ENCODE data around the gene MUSTN1.

MUSTN1 gene

DNA sequence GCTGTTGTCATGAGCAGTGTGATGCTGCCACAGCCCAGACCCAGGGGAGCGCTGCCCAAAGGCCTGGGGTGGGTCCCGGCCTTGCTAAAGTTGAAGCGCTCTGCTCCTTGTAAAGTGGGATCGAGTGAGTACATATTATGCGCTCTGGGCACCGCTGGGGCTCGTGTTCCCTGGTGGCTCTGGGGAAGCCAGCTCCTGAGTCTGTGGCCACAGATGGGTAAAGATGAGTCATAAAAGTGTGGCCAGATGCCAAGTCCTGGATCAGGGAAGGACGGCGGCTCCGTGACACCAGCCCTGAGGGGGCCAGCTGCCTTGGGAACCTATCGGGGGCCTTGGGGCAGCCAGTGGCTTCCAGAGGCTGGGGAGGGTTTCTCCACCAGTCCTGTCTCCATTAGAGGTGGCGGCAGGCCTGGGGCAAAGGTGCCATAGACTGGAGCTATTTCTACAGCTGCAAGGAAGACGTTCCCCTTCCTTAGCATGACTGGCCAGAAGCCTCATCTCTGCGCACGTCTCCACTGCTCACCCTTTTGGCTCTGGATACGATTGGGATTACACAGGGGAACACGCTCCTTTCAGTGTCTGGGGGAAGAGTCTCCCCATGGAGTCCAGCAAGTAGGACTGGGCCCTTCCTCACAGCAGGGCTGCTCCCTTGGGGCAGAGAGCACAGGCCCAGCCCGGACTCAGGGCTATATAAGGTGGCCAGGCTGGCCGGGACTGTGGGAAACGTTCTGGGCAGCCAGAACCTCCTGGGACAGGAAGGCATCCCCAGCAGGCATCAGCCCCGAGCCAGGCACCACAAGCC is 3.1 kb downstream of the MUSTN1 start:
- DNase-seq = no peak

DNA sequence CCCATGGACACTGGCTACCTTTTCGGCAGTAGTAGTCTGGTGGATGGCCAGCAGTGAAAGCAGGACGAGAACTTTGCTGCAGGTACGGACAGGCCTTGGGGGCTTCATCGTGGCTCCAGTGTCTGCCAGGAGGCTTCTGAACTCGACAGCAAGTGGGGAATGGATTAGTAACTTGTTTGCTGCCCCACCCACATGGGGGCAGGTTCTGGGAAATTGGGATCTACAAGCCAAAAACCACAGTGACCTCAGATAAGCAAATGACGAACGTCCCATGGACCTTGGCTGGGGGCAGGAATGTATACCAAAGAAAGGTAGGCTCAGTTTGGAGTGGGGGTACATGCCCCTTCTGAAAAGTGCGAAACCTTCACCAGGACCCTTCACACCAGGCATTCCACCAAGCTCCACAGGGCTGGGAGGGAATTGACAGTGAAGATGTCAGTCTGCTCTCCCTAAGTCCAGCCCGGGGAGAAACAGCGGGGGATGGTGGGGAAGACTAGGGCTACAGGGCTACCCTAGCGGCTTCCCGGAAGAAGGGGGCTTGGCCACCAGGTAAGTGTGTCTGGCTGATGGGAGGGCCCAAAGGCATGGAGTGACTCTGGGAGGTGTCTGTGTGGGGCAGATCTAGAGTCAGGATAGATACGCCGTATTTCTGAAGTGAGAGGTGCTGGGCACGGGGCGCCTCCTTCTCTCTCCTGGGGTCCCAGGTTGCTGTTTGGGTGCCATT is 4.1 kb downstream of the MUSTN1 start, which contains the start of gene ITIH4:
TSS of gene ITIH4 (minus strand) at position 138 of the 724 bp plus-strand sequence. CDS start at position 108, 30 bp downstream.
- DNase-seq = no peak

DNA sequence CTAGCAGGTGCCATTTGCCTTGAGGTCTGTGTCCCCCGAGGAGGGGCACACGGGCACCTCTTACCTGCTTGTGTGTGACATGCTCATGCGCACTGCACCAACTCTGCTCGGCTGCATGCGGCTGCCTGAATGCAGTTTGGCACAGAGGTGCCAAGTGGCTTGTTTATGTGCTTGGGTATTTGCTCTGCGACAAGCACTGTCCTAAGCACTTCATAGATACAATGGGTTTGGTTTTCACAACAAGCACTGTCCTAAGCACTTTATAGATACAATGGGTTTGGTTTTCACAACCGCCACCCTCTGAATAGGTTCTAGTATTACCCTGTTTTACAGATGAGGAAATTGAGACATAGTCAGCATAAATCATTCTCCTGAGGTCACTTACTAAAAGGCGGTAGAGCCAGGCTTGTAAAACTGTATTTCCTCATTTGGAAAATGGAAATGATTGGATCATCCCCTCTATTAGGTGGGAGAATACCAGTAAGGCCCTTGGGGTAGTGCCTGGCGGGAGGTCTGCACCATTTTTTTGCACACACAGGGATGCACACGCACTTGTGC is 4.8 kb downstream of the MUSTN1 start:
- DNase-seq = no peak

DNA sequence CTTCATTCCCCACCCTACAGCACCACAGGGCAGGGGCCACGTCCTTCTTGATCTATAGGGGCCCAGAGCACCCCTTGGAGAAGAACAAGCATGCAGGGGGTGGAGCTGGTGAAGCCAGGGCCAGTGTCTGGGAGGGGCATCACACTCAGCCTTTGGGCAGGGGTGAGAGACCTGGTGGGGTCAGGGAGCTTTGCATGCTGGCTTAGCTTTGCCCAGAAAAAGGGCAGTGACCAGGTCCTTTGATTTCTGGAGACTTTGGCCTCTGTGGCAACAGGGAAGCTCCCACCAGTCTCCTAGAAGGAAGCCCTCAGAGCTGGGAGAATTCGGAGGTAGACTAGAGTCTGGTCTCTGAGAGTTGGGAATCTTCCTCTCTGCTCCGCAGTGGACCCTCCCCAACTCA is 5.3 kb downstream of the MUSTN1 start:
- no peak for DNase-seq

DNA sequence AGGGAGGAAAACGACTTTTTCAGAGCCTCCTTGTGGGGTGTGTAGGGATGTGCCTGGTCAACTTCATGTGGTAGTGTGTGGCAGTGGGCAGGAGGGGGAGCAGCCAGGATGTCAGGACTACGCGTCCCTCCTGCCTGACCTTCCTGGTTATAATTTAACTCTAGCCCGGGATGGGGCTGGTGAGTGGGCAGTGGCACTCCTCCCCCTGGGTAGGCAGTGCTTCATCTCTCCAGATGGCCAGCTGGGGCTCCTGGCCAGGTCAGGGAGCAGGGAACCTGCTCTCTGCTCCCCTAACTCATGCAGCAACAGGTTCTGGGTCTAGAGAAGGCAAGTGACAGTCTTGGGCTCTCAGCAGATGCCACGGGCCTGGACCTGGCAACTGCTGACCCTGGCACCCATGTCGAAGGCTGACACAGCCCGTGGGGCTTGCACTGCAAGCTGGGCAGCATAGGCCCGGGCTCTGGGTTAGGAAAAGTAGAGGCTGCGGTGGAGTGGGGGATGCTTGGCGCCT is 6.9 kb downstream of the MUSTN1 start:
- no peak for DNase-seq

DNA sequence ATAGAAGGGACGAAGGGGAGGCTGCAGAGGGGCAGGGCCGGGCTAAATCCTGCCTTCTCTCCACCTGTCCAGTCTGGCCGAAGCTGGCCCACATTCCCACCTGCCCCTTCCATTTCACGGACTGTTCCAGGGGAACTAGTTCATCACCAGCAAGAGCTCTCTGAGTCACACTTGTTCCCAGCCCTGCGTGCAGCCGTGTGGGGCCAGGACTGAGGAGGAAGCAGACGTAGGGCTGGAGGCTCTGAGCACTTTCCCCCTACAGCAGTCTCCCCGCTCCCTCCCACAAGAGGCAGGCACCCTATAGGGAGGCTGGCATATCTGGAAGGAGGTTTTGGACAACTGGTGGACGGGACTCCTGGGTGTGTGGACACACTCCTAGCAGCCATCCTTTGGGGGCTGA is 7.4 kb downstream of the MUSTN1 start:
- DNase-seq = no peak

DNA sequence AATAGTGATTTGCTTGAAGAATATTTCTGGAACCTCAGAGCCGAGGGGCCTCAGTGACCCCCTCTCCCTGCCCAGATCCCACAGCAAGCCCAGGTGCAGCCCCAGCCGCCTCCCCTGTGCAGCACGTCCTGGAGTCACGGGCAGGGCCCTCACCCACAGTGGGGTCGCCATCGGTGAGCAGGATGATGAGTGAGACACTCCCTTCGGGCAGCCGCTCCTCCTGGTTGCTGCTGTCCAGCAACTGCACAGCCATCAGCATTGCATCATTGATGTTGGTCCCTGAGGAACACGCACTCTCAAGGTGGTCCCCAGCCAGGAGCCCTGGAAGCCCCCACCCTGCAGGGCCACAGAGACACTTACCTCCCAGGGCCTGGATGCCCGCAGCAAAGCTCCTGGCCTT is 10.8 kb downstream of the MUSTN1 start:
- no peak for DNase-seq

DNA sequence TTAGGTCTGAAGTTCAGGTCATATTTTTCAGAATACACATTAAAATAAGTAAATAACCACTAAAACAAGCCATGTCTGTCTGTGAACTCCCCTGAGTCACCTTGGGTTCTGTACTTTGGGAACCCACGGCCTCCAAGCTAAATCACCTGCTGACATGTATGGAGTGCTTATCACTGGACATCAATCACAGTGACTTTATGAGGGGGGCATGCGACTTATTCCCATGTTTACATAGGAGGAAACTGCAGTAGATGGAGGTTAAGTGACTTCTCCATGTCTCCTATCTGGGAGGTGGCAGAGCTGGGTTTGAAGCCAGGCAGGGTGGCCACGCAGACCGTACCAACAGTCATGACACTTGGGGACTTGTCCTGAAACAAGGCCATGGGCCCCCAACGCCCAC is 12.5 kb downstream of the MUSTN1 start:
- DNase-seq = no peak

DNA sequence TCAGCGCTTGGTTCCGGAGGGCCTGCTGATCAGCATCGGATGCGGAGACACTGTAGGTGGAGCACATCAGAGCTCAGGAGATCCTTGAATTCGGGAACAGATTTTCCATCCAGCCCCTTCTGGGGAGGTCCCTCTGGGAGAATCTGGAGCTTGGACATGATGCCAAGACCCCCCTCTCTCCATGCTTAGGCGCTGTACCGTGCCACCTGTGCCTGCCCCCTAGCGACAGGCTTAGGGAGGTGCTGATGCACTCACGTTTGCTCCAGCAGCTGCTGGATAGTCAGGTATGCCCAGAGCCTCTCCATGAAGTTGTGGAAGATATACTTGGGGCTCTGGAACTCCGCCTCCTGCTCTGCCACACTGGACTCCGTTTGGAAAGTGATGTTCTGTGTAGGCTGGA is 14.1 kb downstream of the MUSTN1 start:
- no peak for DNase-seq

DNA sequence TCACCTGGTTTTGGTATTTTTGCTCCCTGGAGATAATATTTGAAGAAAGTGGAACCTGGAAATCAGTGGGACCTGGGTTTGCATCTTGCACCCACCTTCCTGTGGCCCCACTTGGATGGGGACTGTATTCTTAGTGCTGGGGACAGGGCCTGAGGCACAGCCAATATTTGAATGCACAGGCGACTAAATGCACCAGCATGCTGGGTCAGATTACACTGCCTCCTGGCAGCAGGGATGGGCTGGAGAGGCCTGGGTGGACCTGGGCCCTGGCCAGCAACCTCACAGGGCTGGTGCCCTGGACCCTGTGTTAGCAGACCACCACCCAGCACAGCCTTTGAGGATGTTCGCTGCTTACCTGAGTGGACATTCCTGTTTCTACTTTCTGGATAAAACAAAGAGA is 14.9 kb downstream of the MUSTN1 start:
- no peak for DNase-seq

DNA sequence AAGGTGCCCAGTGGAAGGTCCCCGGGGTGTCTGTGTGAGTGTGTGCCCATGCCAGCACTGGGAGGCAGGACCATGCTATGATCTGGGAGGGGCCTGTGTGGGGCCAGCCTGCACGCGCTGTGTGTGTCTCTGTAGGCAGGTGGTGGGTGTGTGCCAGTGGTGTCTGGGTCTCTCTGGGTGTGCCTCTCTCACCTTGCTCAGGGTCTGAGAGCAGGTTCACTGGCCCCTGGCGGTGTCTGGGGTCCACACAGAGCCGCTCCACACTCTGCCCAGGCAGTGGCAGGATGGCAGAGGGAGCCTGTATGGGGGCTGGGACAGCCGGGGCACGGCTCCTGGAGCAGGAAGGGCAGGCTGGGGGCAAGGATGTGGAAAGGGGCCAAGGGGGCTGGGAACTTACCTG is 17.0 kb downstream of the MUSTN1 start:
- no peak for DNase-seq

DNA sequence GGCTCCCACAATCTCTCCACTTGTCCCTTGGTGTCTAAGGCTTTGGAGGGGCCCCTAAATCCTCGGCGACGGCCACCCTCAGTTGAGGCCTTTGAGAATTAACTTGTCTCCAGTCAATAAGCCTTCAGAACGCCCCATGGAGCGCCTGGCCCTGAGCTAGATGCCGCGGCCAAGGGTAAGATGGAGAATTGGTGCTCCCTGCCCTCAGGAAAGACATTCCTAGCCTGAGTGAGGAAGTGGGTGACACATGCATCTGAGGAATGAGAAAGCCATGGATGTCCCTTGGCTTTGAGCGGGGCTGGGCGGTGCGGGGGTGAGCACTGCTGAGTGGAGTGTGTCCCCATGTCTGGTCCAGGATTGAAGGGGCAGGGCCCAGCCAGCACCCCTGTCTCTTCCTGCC is 17.6 kb downstream of the MUSTN1 start:
- DNase-seq = no peak

DNA sequence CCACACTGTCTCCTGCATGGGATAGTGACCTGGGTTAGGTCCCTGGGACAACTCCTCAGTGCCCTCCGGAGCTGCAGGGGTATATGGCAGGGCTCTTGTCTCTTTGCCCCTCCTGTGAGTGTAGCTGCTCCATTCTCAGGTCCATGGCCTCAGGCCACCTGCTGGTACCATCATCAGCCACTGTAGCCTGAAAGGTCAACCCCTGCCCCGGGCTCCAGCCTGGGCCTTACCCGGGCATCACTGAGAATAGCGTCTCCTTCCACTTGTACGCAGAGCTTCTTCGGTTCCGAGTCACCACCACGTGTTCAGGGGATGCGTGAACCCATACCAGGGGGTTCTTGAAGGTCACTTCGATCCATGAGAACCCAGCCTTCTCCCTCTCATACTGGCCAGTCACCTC is 18.2 kb downstream of the MUSTN1 start:
- DNase-seq = no peak

DNA sequence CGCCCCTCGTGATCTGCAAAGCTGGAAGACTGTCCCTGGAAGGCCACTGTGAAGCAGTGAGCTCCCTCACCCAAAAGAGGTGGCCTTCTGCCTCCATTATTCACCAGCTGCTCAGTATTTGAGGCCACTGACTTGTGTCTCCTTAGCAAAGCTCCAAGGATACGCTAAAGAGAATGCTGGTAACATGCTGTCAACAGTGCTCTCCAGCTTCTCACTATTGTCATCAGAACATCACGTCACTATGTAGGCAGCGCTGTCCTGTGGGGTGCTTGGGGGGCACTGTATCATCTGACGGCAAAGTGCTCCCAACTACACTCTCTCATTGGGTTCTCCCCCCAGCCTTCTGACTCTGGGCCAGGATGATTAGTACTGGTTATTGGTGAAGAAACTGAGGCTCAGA is 18.6 kb downstream of the MUSTN1 start:
- DNase-seq = no peak

DNA sequence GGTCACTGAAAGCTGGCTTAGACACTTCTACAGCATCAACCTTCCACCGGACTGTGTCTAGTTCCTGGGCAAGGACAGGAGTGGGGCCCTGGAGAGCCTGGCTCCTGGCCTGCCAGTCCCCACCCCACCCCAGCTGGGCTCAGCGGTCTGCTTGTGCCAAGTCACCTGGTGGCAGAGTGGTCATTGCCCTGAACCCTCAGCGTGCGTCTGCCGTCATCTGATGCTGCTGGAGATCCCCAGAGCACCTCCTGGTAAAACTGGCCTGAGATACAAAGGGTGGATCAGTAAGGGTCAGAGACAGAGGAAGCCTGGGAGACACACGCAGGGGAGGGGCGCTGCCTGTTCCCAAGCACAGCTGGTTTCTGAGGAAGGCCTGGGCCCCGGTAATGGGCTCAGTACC is 21.0 kb downstream of the MUSTN1 start:
- DNase-seq = no peak

DNA sequence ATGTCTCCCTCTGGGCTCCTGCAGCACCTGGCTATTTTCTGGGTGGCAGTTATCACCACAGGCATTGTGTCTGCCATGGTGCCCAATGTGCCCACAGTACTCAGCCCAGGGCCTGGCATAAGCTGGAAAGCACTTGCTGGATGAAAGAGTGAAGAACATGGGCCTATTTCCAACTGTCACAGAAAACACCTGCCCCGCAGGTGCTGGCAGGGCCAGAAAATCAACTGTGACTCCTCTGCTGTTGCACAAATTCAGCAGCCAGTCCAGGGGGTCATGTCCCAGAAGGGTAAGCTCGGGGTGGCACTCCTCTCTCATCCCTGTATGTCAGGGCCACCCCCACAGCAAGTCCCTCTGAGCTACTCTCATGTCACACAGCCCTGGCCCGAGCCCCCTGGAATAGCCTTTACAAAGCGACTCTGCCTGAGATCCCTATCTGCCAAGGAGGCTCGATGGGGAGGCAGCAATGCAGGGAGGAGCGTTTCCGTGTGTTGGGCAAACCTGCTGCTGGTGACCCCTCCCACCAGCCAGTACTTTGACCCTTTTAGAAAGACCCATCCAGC is 23.3 kb downstream of the MUSTN1 start:
- DNase-seq = no peak

DNA sequence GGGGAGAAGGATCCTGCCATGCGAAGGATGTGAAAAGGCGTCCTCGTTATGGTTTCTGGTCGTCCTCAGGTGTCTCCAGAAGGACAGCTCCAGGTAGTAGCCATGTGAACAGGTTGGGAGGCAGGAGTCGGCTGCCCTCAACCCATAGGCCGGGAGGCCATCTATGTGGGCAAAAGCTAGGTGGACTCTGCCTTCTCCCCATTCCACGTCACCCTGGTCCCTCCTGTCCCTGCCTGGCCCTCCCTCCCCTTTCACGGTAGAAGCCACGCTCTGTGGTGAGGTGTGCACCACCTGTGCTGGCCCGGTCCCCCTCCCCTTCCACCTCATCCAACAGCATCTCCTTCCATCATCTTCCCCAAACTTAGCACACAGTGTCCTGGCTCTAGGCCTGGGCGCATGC is 23.9 kb downstream of the MUSTN1 start:
- DNase-seq = no peak

DNA sequence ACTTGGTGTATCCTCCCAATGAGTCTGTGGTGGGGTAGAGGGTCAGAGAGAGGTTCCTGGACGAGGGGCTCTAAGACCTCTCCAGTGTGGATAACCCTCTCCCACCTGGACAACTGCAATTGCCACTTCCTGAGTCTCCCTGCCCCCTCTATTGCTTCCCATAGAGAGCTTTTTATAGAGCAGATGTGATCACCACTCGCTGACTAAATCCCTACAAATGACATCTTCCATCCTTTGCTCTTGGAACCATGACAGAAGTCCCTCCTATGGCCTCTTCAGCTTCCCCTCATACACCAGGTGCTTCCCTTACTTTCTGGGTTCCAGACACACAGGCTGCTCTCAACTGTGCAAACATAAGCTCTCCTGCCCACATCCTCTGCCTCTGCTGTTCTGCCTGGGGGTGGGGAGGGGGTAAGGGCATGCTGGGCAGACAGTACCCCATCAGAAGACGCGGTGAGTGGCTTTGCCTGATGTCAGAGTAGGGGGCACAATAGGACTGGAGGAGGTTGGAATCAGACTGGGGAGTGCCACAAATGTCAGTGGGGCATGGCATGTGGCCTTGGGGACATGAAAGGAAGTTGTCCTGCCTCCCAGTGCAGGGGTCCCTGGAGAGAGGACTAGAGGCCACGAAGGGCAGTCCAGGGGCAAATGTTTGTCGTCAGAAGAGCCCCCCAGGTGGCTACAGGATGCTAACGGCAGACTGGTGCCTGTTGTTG is 25.0 kb downstream of the MUSTN1 start:
- DNase-seq = no peak

DNA sequence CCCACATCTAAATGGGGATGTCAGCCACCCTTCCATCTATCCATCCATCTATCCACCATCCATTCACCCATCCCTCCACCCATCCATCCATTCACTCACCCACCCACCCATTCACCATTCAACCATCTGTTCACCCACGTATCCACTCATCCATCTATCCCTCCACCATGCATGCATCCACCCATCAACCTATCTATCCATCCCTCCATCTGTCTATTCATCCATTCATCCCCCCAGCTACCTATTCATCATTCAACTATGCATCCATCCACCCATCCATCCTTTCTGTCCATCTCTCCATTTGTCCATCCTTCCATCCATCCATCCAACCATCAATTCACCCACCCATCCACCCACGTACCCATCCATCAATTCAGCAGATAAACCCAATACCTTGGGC is 25.7 kb downstream of the MUSTN1 start:
- no peak for DNase-seq

DNA sequence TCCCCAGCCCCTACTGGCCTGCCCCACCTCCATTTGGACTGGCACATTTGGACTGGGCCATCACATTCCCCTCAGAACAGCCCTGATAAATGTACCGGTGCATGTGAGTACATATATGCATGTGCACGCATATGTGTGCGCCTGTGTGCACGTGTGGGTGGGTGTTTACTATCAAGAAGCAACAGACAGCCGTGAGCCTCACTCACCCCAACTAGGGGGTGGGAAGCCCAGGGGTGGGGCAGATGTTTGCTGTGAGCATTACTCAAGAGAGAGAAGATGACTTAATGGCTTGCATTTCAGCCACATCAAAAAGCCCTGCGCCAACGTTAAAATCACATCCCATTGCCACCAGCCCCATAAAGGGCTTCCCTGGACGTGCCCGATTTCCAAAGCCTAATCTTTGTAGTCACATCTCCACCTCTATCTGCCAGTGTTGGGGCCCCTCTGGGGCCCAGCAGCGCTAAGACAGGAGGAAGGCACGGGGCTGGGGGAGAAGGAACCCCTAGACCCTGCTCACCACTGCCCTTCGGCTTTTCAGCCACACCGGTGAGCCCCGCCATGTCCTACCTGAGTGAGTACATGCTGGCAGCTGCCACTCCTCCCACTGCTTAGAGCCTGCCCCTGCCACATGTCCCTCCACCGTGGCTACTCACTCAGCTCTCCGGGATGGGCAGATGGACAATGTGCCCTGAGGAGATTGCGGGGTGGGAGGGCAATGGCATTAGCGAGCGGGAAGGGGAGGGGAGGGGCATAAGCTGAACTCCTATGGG is 29.4 kb downstream of the MUSTN1 start:
- DNase-seq = no peak

DNA sequence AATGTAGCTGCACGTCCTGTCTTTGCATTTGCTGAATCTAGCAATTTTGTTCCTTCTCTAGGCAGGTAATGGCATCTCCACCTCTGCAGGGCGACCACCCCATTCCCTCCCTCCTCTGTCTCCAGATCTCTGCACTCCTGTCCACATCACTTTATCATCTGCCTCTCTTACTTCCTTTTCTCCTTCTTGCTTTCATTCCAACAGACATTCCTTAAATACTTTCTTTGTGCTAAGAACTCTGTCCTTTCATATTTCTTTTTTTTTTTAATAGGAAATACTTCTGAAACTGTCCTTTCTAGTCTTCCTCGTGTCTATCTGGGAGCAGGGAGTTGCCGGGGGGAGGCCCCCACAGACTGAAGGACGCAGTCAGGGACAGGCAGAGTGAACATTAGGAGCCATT is 33.0 kb downstream of the MUSTN1 start:
- no peak for DNase-seq

DNA sequence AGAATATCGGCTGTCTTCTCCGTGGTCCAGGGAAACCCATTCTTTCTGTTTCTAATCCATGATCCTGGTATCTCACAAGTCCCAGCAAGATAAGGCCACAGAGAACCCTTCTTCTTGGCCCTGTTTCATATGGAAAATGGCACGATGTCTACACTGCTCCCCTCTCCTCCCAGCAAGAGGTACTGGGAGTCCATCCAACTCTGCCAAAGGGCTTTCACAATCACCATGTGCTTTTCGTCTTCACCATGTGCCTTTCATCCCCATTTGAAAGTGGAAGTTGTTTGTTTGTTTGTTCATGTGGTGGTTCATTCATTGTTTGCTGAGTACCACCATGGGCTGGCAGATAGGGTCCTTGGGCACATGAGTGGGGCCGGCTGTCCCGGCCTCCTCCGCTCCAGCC is 34.7 kb downstream of the MUSTN1 start:
- no peak for DNase-seq
